Activated B cell treated with CpG ODN at 0.5 μM for 24 hours (primary cell): ENCODE results near the gene SPEM2. TPM values are rescaled to one million over a fixed set of nuclear protein-coding genes. Genes with fewer than 3 reads are reported as not detected.

ENCODE experiments used
- ATAC-seq: fragments of 200-7000 bp; cut with Tn5 transposase; one replicate; pipeline ENCODE4 v1.10.0; 2021; ENCODE audit warnings: low read depth, mild to moderate bottlenecking, moderate library complexity
- CTCF ChIA-PET: fragments of 350-600 bp; sonication (Branson Sonifier 250); formaldehyde crosslinking; loops from one replicate; lab custom pipeline; 2021; ENCODE audit warnings: antibody characterized with exemption; lab: Charles Lee
- POLR2A ChIA-PET: fragments of 350-600 bp; sonication (Branson Sonifier 250); formaldehyde crosslinking; loops from one replicate; lab custom pipeline; 2021; ENCODE audit warnings: antibody characterized with exemption; lab: Charles Lee
- DNase-seq: peaks from one replicate; pipeline ENCODE4 v3.0.0; 2022
- H3K27ac Mint-ChIP-seq: one replicate; pipeline ENCODE4 v1.8.0; 2020; ENCODE audit warnings: mixed read lengths
- H3K27me3 Mint-ChIP-seq: one replicate; pipeline ENCODE4 v1.8.0; 2021; ENCODE audit warnings: mixed read lengths
- H3K36me3 Mint-ChIP-seq: one replicate; pipeline ENCODE4 v1.8.0; 2021; ENCODE audit warnings: low read depth, mixed read lengths
- H3K4me1 Mint-ChIP-seq: one replicate; pipeline ENCODE4 v1.8.0; 2021; ENCODE audit warnings: mixed read lengths
- H3K4me3 Mint-ChIP-seq: one replicate; pipeline ENCODE4 v1.8.0; 2020; ENCODE audit warnings: mild to moderate bottlenecking, mixed read lengths
- H3K9me3 Mint-ChIP-seq: one replicate; pipeline ENCODE4 v1.8.0; 2020; ENCODE audit warnings: mixed read lengths
- intact Hi-C: fragments of 100-400 bp; cut with micrococcal nuclease; formaldehyde crosslinking; loops from one replicate; pipeline ENCODE4 v1.15.1; 2024
- total RNA-seq: library from RNA; stranded (reverse); gene quantifications from 2 replicates; pipeline ENCODE4 v1.2.3, GENCODE V29; 2022
- TF ChIP-seq, protein P1 (sequence below): fragments of 200-600 bp; IDR thresholded peaks from one replicate; pipeline ENCODE4 v1.8.0; 2022; ENCODE audit warnings: antibody characterized with exemption, mild to moderate bottlenecking

SPEM2 gene
- total RNA-seq, 1 donor from 2014 or later, result not detected

DNA sequence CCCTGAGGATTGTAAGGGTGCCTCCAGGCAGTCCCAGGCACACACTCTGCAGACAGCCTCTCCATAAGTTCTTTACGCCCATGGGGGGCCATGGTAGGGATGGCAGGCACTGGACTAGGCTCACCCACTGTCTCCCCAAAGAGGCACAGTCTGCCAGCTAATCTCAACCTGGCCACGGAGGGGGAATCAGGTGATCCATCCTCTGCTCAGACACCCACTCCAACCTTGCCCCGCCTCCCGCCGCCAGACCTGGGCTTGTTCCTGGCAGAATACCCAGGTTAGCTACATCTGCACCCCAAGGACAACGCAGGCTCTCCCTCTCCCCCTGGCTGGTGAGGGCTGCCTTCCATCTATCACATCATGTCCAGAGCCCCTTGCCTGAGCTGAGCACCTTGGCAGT, 16.6 kb upstream of the SPEM2 start:
- POLR2A ChIA-PET, result interaction anchor here (1.4 kb wide), 1 partner anchor 26 kb away, joined by 4 read pairs; the partner anchor contains the start of gene TMEM102
- H3K27ac Mint-ChIP-seq, result no peak overlapping the region
- no peak overlapping the region for H3K4me3 Mint-ChIP-seq

DNA sequence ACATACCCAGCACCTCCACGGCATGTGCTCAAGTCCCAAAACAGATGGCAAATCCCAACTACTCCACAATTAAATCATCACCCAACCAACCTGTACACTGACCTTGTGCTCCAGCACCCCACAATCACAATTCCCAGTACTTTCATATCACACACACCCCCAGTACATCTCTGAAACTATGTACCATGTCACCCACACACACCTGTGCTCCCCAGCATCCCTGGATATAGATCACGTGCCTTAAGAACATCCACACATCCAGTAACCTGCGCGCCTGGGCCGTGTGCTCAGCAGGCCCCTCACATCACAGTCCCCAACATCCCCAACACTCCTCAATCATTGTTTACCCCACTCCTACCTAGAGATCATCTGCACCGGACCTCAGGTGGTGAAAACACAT, 15.7 kb upstream of the SPEM2 start:
- Mint-ChIP-seq H3K4me3 (no peak overlapping the region), H3K9me3 (no peaks in the 10 kb centered on the region), H3K4me1 (peaks cover 8% of the 10 kb centered on the region), H3K27me3 (peaks cover 18% of the 10 kb centered on the region), H3K36me3 (no peaks in the 10 kb centered on the region), H3K27ac (no peak overlapping the region)
- TF ChIP-seq, protein P1, sequence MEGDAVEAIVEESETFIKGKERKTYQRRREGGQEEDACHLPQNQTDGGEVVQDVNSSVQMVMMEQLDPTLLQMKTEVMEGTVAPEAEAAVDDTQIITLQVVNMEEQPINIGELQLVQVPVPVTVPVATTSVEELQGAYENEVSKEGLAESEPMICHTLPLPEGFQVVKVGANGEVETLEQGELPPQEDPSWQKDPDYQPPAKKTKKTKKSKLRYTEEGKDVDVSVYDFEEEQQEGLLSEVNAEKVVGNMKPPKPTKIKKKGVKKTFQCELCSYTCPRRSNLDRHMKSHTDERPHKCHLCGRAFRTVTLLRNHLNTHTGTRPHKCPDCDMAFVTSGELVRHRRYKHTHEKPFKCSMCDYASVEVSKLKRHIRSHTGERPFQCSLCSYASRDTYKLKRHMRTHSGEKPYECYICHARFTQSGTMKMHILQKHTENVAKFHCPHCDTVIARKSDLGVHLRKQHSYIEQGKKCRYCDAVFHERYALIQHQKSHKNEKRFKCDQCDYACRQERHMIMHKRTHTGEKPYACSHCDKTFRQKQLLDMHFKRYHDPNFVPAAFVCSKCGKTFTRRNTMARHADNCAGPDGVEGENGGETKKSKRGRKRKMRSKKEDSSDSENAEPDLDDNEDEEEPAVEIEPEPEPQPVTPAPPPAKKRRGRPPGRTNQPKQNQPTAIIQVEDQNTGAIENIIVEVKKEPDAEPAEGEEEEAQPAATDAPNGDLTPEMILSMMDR, result no peak
- intact Hi-C loops, result no loop called here
- no peak for DNase-seq
- ATAC-seq, result no peak
- CTCF ChIA-PET, result no interaction called here
- POLR2A ChIA-PET, result interaction anchor here (1.4 kb wide), 1 partner anchor 25 kb away, joined by 4 read pairs; the partner anchor contains the start of gene TMEM102

More for the DNA sequence above, 16.6 kb upstream of the SPEM2 start:
- Mint-ChIP-seq H3K27me3 (peaks cover 18% of the 10 kb centered on the region), H3K36me3 (peaks cover 4% of the 10 kb centered on the region), H3K4me1 (peaks cover 8% of the 10 kb centered on the region), H3K9me3 (no peaks in the 10 kb centered on the region)
- DNase-seq (no peak), ATAC-seq (no peak)
- TF ChIP-seq, protein P1, result no peak
- CTCF ChIA-PET, result no interaction called here
- intact Hi-C loops, result no loop called here

DNA sequence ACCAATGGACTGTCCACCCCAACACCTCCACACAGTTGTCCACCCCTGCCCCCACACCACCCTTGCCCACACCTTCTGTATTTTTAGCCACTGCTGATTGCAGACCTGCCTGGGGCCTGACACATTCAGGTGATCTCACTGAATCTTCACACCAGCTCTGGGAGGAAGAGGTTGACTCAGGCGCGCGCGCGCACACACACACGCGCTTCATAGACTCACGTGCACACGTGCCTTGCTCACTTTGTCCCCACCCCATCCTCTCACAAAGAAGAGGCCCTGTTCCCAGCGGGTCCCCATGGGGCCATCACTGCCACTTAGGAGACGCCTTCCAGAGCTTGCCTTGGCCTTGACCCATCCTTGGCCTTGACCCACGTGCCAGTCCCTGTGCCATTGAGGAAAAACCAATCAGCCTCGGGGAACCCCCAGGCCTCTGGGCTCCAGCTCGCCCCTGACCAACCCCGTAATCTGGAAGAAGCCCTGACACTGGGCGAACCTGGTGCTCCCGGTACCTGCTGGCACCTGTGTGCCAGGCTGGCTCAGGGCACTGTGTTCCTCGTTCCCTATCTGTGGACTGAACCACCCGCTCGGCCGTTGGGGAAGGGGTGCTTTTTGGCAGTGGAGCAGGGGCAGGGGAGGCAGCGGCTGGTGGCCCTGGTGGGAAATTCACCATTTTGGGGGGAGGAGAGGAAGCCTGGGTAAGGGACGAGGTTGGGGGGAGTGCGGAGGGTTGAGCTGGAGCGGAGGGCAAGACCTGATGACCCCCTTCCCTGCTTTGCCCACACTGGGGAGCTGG, 14.6 kb upstream of the SPEM2 start:
- DNase-seq (no peak), ATAC-seq (no peak)
- Mint-ChIP-seq H3K4me3 (no peak overlapping the region), H3K4me1 (peaks cover 4% of the 10 kb centered on the region), H3K36me3 (no peaks in the 10 kb centered on the region), H3K9me3 (no peaks in the 10 kb centered on the region), H3K27me3 (peaks cover 15% of the 10 kb centered on the region), H3K27ac (no peak overlapping the region)
- ChIA-PET POLR2A (no interaction called here), CTCF (no interaction called here)
- intact Hi-C loops, result no loop called here
- TF ChIP-seq, protein P1, result no peak

DNA sequence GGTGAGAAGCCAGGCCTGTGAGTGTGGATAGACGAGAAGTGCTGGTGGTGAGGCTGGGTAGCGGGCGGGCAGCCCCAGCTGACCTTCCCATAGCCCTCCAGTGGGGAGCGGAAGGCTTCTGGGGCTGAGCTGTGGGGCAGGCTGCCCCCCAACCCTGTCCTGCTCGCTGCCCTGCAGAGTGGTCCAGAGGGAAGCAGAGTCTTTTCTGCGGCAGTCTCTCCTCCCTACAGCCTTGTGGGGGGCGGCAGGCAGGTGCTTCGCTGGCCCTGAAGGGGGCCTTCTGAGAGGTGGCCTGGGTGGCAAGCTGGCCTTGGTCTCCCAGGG, 14.0 kb upstream of the SPEM2 start:
- DNase-seq (no peak), ATAC-seq (no peak)
- ChIA-PET CTCF (no interaction called here), POLR2A (no interaction called here)
- Mint-ChIP-seq H3K4me3 (no peak overlapping the region), H3K27ac (no peak overlapping the region), H3K36me3 (no peaks in the 10 kb centered on the region), H3K9me3 (no peaks in the 10 kb centered on the region), H3K4me1 (peaks cover 2% of the 10 kb centered on the region), H3K27me3 (peaks cover 11% of the 10 kb centered on the region)
- TF ChIP-seq, protein P1, result no peak
- intact Hi-C loops, result no loop called here

DNA sequence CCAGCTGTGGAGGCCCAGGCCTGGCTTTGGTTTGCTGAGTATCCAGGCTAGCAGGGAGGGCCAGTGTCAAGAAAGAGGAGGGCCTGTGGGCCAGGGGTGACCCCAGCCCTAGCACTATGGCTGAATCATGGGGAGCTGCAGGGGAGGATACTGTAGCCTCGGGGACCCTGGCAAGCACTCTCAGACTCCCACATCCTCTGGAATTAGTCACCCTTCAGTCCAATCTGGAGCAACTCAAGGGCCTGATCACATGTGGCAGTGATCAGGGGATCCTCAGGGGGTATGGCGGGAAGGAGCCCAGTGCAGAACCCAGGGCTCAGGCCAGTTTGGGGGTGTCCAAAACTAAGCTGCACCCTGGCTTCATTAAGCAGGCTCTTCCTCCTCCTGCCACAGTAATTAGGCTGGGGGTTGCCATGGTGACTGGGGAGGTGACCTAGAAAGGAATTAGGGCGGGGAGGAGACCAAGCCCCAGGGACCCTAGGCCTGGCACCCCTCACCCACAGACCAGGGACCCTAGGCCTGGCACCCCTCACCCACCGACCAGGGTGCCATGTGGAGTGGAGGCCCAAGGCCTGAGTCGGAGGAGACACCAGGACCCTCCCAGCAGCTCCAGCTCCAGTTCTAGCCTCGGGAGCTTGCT, 11.9 kb upstream of the SPEM2 start:
- Mint-ChIP-seq H3K27ac (no peak overlapping the region), H3K9me3 (no peaks in the 10 kb centered on the region), H3K27me3 (peaks cover 9% of the 10 kb centered on the region), H3K4me1 (no peaks in the 10 kb centered on the region), H3K36me3 (no peaks in the 10 kb centered on the region), H3K4me3 (no peak overlapping the region)
- no peak for DNase-seq
- POLR2A ChIA-PET, result interaction anchor here (1.2 kb wide), 1 partner anchor 30 kb away, joined by 3 read pairs; no protein-coding TSS in a partner anchor
- intact Hi-C loops, result no loop called here
- no peak for ATAC-seq
- TF ChIP-seq, protein P1, result no peak
- CTCF ChIA-PET, result no interaction called here
